Stomach (tissue), 9 donors: ENCODE measurements around the gene PCDH9. TPM values are rescaled to one million over a fixed set of nuclear protein-coding genes. Genes with fewer than 3 reads are reported as not detected.

Experiments used
- DNase-seq, 2 donors: peaks; one replicate each; pipeline versions ENCODE4 v3.0.0 to v3.0.0-alpha.2; 2013 to 2019
- H3K27ac ChIP-seq, 5 donors: fragments of 200-600 bp in 4 of 5; sonication (generic) in 4 of 5; one replicate each; pipeline ENCODE4 v1.5.1; 2013 to 2019; ENCODE audit warnings: mild to moderate bottlenecking in 1 of 5, moderate library complexity in 1 of 5
- H3K27me3 ChIP-seq, 3 donors: fragments of 200-600 bp; sonication (generic); one replicate each; pipeline ENCODE4 v1.5.1; 2017 to 2019; ENCODE audit warnings: mixed run types in 1 of 3
- H3K36me3 ChIP-seq, 4 donors: fragments of 200-600 bp; sonication (generic); 1 replicate in 3 of 4; 2 replicates in 1 of 4; pipeline ENCODE4 v1.5.1; 2016 to 2019
- H3K4me1 ChIP-seq, 4 donors: fragments of 200-600 bp; sonication (generic); one replicate each; pipeline ENCODE4 v1.5.1; 2016 to 2019
- H3K4me3 ChIP-seq, 4 donors: fragments of 200-600 bp; sonication (generic) in 3 of 4; one replicate each; pipeline ENCODE4 v1.5.1; 2016 to 2019; ENCODE audit warnings: mild to moderate bottlenecking in 1 of 4
- H3K9me3 ChIP-seq, 4 donors: fragments of 200-600 bp; sonication (generic); one replicate each; pipeline ENCODE4 v1.5.1; 2016 to 2019
- CTCF ChIP-seq, 7 experiments: fragments of 450-650 bp in 4 of 7; fragments of 200-600 bp in 3 of 7; sonication (generic) in 3 of 7; IDR thresholded peaks; one replicate each; pipeline ENCODE4 v1.5.1; 2016 to 2019; ENCODE audit warnings: antibody characterized with exemption in 7 of 7, control low read depth in 2 of 7, mild to moderate bottlenecking in 1 of 7
- EP300 ChIP-seq: sonication (generic); formaldehyde crosslinking; IDR thresholded peaks from one replicate; pipeline ENCODE4 v1.6.1; 2017; ENCODE audit warnings: antibody characterized with exemption
- POLR2A ChIP-seq, 4 donors: fragments of 450-650 bp; IDR thresholded peaks; one replicate each; pipeline ENCODE4 v1.6.1; 2016; ENCODE audit warnings: antibody characterized with exemption in 4 of 4, control low read depth in 2 of 4, mild to moderate bottlenecking in 1 of 4, moderate library complexity in 1 of 4
- POLR2AphosphoS5 ChIP-seq, 3 donors: sonication (generic); formaldehyde crosslinking; IDR thresholded peaks; one replicate each; pipeline ENCODE4 v1.6.1; 2016; ENCODE audit warnings: antibody characterized with exemption in 3 of 3
- WGBS, 5 donors: extraction: QIAGEN DNeasy Blood & Tissue Kit in 3 of 5; methylation state at CpG; one replicate each; pipeline versions ENCODE4 v1.1.5 to v1.1.7; 2013 to 2018; 5-methylcytosine and 5-hydroxymethylcytosine counted together
- intact Hi-C: fragments of 100-400 bp; cut with DNase I; formaldehyde crosslinking; loops from one replicate; pipeline ENCODE4 v1.15.1; 2023; ENCODE audit warnings: low total_unique reads
- polyA plus RNA-seq, 3 donors: library from polyadenylated mRNA; stranded (reverse); fragments of 200-250 nt; gene quantifications; one replicate each; pipeline ENCODE4 v1.2.3, GENCODE V29; 2013
- total RNA-seq, 5 donors: library from RNA; depleted of rRNA; stranded (reverse); fragments of >200 nt; gene quantifications; one replicate each; pipeline versions ENCODE4 v1.1.0 to v1.2.3, GENCODE V29; 2014 to 2016
- donor health status: healthy with polysubstance abuse.
- donor health status: Bipolar disorder and iron deficiency.
- donor health status: healthy.

The PCDH9 gene
- total and polyA plus RNA-seq, 8 donors: 0.40 to 36.2 (median 3.7) TPM

GRCh38 chr13:66723576-66723975 lies 506.6 kb downstream of the PCDH9 start:
- intact Hi-C loops: no loop called here
- WGBS, 5 donors: 83 to 94% (median 92%) methylated on average over 2 of the region's 2 CpGs
- no peaks in the 10 kb centered on the region for H3K36me3 ChIP-seq
- no peak for TF ChIP-seq EP300
- no peak for TF ChIP-seq POLR2AphosphoS5 (IDR thresholded peaks at IDR 0.05)
- no peak for TF ChIP-seq POLR2A (IDR thresholded peaks at IDR 0.05)
- no peak for TF ChIP-seq CTCF (IDR thresholded peaks at IDR 0.05)
- H3K4me1 ChIP-seq: no peaks in the 10 kb centered on the region
- no peak overlapping the region for H3K4me3 ChIP-seq
- H3K27me3 ChIP-seq: no peaks in the 10 kb centered on the region
- no peak for DNase-seq
- H3K9me3 ChIP-seq: no peaks in the 10 kb centered on the region
- no peak overlapping the region for H3K27ac ChIP-seq

GRCh38 chr13:66716538-66716937 lies 513.6 kb downstream of the PCDH9 start:
- H3K27me3 ChIP-seq: no peaks in the 10 kb centered on the region
- intact Hi-C loops: no loop called here
- H3K36me3 ChIP-seq: no peaks in the 10 kb centered on the region
- no peak for DNase-seq
- no peak overlapping the region for H3K4me3 ChIP-seq
- H3K9me3 ChIP-seq: no peaks in the 10 kb centered on the region
- no peaks in the 10 kb centered on the region for H3K4me1 ChIP-seq
- H3K27ac ChIP-seq: no peak overlapping the region
- TF ChIP-seq EP300 (no peak), POLR2A (IDR thresholded peaks at IDR 0.05) (no peak), CTCF (IDR thresholded peaks at IDR 0.05) (no peak), POLR2AphosphoS5 (IDR thresholded peaks at IDR 0.05) (no peak)

- no peak overlapping the region for H3K4me3 ChIP-seq
- TF ChIP-seq POLR2A (IDR thresholded peaks at IDR 0.05): no peak
- TF ChIP-seq EP300: no peak
- no peak for TF ChIP-seq CTCF (IDR thresholded peaks at IDR 0.05)
- no peak for TF ChIP-seq POLR2AphosphoS5 (IDR thresholded peaks at IDR 0.05)
- no peak for DNase-seq
- intact Hi-C loops: no loop called here
- no peaks in the 10 kb centered on the region for H3K36me3 ChIP-seq
- H3K27me3 ChIP-seq: no peaks in the 10 kb centered on the region
- no peaks in the 10 kb centered on the region for H3K9me3 ChIP-seq
- no peak overlapping the region for H3K27ac ChIP-seq
- no peaks in the 10 kb centered on the region for H3K4me1 ChIP-seq
These were observed 515.3 kb downstream of the PCDH9 start for GRCh38 chr13:66714795-66715194.

DNA sequence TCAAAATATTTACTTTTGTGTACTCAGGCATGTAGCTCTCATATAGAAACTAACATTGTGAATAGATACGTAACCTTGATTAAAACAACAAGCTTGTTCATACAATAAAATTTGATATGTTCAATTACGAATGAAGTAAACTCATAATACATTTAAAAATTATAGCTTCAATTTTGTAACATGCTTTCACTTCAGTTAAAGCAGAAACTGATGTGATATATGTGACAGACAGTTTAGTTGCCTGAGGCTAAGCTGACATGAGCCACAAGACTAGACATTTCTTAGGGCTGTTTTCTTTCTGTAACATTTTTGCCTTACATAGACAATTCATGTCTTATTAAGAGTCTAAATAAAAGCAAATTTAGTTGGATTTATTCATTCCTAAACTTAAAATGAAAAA lies 526.0 kb downstream of the PCDH9 start:
- TF ChIP-seq POLR2AphosphoS5 (IDR thresholded peaks at IDR 0.05) (no peak), CTCF (IDR thresholded peaks at IDR 0.05) (no peak), EP300 (no peak), POLR2A (IDR thresholded peaks at IDR 0.05) (no peak)
- intact Hi-C loops: no loop called here
- no peak overlapping the region for H3K27ac ChIP-seq
- H3K9me3 ChIP-seq: no peaks in the 10 kb centered on the region
- H3K27me3 ChIP-seq: no peaks in the 10 kb centered on the region
- H3K36me3 ChIP-seq: no peaks in the 10 kb centered on the region
- H3K4me1 ChIP-seq: no peaks in the 10 kb centered on the region
- no peak for DNase-seq
- H3K4me3 ChIP-seq: no peak overlapping the region
- WGBS, 5 donors: 53 to 78% (median 73%) methylated on average over 2 of the region's 2 CpGs

- Histone ChIP-seq H3K9me3 (no peaks in the 10 kb centered on the region), H3K27ac (no peak overlapping the region), H3K27me3 (no peaks in the 10 kb centered on the region), H3K36me3 (no peaks in the 10 kb centered on the region), H3K4me3 (no peak overlapping the region), H3K4me1 (no peaks in the 10 kb centered on the region)
- no peak for TF ChIP-seq POLR2AphosphoS5 (IDR thresholded peaks at IDR 0.05)
- TF ChIP-seq POLR2A (IDR thresholded peaks at IDR 0.05): no peak
- TF ChIP-seq CTCF (IDR thresholded peaks at IDR 0.05): no peak
- TF ChIP-seq EP300: no peak
- intact Hi-C loops: no loop called here
- no peak for DNase-seq
- 68 to 76% (median 72%) methylated on average over 3 of the region's 3 CpGs for WGBS, 5 donors
These were observed 526.5 kb downstream of the PCDH9 start for GRCh38 chr13:66703597-66703996.
